Measurements from ENCODE around the gene RTL9.

GRCh38 chrX:110317820-110318663 lies 40.6 kb upstream of the RTL9 start, which contains the start of gene AMMECR1:
- TF ChIP-seq CTCF (conservative IDR thresholded peaks at IDR 0.05; ENCODE audit: low read depth, low read length) (no peak), EZH2 (IDR thresholded peaks at IDR 0.05; ENCODE audit: low read length, unreplicated experiment) (no peak), EZH2phosphoT487 (IDR thresholded peaks at IDR 0.05; ENCODE audit: borderline replicate concordance, low read length) (no peak)

All from PC-3 (cell line).